Measurements from ENCODE around the gene GYPC.
A peak's percentile ranks its signal among the peaks of the same experiment; 100 is the strongest.
"Not testable (repeated sequence)": the region's sequence is repeated elsewhere in the genome, so short reads cannot be mapped to it uniquely, and the experiment has no call there.

Gene GYPC, protein sequence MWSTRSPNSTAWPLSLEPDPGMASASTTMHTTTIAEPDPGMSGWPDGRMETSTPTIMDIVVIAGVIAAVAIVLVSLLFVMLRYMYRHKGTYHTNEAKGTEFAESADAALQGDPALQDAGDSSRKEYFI

DNA sequence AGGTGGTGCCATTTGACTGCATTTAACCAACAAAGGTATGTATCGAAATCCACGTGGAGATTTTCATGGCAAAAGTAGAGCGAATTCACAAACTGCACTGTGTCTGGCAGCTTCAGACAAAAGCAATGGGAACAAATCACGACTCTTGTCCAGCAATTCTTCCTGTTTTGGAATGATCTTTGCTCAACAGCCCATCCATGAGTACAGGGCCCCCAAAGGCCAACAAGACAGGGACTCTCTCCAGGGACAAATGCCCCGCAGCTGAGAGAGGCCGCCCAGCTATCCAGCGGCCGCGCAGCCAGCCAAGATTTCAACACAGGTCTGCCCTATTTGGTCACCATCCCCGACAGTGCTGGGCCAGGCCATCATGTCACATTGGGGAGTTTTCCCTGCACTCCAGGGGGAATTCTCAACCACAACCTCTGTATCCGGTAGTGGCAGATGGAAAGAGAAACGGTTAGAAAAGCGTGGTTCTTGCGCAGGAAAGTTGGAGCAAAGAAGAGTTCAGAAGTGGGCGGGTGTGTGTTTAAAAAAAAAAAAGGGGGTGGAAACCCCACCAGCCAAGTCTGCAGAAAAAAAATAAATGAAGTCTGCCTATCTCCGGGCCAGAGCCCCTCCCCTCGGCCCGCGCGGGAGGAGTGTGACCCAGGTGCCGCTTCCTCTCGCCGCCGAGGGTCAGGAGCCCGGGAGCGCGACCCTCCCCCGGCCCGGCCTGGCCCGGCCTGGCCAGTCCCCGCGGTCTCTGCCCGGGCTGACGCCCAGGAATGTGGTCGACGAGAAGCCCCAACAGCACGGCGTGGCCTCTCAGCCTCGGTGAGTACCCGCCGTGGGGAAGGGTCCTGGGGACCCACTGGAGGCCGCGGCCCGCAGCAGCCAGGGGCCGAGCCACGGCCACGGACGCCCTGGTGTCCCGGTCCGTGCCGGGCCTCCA lies at the start of gene GYPC:
Gene GYPC, plus strand, starts transcription at position 659 of the 931 bp plus-strand sequence. Its CDS starts 106 bp downstream, at position 765.
- no peak for DNase-seq

DNA sequence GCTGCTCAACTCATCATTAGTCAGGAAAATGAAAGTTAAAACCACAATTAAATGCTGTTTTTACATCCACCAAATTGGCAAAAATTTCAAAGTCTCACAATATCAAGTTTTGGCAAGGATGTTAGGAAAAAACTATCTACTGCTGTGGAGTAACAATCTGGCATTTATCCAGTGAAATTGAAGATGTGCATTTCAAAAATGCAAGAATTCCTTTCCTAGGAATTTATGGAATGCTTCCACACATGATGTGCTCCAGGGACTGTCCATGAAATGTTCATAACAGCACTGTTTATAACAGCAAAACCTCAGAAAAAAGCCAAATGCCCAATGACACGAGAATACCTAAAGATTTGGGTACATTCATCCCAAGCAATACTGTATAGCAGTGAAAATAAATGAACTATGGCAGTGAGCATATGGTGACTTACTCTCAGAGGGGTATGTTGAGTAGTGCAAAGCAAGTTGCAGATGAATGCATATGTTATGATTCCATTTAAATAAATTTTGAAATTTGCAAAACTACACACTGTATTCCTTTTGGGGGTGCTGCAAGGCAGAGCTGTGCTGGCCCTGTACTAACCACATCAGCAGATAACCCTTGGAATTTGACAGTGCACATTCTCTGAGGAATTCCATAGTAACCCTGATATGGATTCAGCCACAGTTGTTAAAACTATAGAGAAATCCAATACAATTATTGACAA lies 41.3 kb upstream of the GYPC start:
- no peak for DNase-seq

DNA sequence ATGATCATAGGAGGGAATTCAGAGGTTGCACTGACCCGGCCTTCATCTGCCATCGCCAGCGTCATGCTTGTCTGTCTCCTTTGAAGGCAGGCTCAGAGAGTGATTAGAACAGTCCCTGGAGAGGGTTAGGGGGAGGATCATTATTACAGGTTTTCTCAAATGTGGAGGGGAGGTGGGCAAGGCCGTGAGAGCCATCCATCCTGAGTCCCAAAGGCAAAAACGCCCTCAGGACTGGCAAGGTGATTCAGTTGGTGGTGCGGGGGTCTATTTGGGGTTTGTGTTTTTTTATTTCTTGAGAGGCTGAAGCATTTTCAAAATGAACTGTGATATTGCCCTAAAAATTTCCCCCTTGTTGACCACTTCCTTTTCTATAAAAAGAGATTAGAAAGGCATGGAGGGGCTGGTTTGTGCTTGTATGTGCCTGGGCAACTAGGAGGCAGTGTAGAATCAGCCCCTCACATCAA lies 39.3 kb upstream of the GYPC start:
- DNase-seq: no peak

DNA sequence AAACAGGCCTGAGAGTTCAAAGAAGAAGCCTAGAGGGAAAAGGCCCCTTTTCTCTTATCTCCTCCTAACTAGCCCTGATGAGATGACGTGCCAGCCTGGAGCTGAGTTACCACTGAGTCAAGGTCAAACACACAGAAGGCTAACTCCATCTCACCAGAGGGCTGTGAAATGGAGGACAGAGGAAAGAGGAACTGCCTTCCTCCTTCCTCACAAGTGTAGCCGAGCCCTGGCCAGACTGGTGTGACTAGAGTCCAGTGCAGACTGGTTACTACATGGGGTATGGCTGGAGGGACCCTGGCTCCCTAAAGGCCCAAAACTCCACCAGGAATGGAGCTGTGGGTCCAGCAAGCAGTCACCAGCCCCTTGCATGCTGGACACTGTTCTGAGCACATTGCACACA lies 35.7 kb upstream of the GYPC start:
- DNase-seq: no peak

DNA sequence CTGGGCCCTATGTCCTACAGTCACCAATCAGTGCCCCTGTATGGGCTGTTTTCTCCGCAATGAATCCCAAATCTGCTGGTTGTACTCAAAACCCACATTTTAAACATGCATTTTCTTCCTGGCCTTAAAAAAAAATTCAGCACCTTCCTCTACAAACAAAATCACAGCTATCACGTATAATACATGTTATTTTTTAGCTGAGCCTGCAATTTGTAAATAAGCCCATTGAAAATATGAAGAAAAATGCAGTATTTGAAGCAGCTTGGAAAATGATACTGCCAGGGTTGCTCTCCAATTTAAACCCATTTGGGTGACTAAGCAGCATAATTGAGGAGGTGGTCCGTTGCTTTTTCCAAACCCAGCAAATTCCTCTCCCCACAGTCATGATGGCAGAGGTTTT lies 33.0 kb upstream of the GYPC start:
- DNase-seq: no peak

DNA sequence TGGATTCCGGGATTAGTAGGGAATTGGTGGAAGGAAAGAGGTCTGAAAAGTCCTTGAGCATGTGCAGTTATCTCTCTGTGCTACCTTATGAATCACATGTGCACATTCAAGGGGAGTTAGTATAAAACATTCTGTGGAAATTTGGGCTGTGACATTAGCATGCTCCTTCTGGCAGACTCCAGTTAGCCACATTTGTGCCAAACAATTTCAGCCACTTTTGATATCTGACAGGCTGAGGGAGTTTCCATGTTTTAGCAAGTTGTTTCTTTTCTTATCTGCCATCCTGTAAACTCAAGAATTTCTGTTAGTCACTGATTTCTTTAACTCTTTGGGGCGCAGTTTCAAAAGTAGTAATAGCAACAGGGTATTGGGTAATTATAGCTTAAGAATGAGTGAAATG lies 28.3 kb upstream of the GYPC start:
- no peak for DNase-seq

DNA sequence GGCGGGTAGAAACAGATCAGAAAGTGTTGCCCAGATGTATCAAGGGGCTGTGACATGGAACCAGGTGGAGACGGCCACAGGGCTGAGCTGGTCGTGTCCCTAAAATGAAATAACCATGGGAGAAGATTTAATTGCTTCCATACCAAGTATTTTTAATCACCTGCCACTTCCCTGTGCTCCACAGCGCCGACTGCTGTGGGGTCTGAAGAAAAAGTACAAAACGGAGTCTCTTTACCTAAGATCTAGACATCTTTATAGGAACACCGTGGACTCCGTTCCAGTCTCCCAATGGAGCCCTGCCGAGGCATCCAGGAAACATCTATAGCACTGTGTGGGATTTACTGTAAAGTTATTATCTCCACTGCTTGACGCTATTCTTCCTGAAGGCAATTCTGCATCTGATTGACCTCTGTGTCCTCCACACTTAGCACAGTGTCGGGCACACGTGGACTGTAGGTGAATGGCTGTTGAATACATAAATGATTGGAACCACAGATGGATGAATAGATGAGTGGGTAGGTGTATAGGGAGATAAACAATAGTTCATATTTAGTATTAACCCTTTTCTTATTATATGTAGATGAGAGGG lies 21.6 kb upstream of the GYPC start:
- DNase-seq: peak; percentile 28

DNA sequence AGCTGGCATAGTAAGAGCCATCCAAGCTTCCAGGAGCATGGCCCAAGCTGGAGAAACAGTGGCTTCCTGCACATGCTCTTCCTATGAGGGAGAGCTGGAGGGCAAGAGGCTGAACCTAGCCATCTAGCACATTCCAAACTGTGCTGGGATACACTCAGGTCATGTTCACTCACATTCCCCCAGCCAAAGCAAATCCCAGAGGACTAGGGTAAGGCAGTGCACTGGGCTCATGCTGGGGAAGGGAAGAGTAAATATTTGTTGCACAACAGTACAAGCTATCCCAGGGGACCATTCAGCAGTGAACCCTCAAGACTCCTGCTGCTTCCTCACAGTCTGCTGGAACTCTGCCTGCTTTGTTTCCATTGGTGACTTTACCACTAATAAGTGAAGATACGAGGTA lies 20.7 kb upstream of the GYPC start:
- no peak for DNase-seq

DNA sequence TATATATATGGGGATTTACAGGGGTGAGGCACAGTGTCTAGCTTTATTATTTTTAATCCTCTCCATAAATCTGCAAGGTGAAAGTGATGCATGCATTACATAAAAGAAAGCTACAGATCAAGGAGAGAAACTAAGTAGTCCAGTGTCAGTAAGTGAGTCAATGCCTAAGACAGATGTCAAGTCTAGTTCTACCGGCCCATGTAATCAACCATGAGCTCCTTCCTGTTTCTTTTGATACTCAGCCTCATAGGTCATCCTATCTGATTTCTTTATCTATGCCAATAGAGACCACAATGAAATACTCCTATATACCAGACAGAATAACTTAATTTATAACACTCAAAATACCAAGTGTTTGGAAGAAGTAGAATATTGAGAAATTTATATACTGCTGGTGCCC lies 20.2 kb upstream of the GYPC start:
- DNase-seq: no peak

DNA sequence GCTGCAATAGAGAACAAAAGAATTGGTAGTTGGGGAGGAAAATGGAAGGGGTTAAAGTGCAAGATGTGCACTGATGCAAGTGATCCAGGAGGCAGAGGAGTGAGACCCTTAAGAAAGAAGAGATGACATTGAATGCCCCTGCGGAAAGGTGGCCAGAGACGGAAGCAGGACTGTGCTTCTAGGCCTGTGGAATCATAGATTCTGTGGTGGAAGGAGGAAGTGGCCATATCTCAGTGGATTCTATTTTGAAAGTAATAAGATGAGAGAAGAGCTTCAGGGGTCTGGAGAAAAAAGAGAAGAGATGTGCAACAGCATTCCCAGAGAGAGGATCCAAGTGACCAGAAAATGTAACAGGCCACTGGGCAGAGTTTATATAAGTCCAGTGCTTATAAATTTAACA lies 18.6 kb upstream of the GYPC start:
- DNase-seq: no peak

DNA sequence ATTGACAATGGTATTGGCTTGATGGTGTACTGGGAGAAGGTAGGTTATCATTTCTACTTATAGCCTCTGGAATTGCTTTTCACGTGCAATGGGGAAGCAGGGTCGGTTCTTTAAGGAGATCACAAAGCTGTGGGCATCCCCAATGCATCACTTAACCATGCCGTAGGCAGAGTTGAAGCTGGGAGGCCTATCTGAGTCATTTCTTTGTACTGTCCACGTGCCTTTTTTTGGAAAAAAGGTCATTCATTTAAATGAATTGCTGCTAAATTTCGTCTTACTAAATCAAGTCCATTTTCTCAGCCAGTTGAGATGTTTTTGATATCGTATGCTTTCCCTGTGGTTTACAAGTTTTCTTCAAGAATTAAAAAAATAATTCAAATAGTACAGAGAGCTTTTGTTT lies 17.2 kb upstream of the GYPC start:
- no peak for DNase-seq

DNA sequence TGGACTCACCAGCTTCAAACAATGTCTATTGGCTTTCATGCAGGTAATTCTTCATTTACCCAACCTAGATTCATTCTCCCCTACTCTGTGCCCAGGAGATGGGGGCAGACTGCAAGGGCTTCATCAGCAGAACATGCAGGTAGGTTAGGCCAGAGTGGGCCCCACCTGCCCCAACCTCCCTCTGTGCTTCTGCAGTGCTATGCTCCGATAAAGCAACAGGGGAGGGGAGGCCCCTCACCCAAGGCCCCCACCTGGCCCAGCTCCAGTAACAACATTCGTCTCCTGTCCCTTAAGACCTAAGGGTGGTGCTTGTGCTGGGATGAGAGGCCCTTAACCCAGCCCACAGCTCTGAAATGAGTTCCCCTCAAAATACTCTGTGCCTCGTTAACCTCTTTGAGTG lies 16.7 kb upstream of the GYPC start:
- DNase-seq: no peak

DNA sequence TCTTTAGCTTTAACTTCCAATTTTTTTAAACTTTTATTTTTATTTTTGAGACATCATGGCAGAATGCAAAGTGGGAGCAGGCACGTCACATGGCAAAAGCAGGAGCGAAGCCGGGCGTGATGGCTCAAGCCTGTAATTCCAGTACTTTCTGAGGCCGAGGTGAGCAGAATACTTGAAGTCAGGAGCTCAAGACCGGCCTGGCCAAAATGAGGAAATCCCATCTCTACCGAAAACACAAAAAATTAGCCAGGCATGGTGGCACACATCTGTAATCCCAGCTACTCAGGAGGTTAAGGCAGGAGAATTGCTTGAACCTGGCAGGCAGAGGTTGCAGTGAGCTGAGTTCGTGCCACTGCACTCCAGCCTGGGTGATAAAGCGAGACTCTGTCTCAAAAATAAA lies 14.7 kb upstream of the GYPC start:
- DNase-seq: not testable (repeated sequence)

DNA sequence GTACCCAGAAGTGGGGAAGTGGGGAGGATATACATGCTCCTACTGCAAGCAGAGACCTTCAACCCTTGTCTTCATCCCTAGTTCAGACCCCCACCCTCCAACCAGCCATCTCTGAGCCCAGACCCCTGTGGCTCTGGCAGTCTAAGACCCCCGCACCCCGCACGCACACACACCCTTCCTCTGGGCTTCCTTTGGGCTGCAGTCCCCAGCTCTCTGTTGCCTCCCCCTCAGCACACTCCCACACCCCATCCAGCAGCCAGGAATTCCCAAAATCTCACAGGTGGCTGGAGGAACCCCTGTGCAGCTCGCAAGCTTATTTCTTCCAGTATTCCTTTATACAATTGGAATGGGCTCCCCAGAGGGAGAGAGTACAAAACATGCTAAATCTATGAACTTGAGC lies 13.9 kb upstream of the GYPC start:
- no peak for DNase-seq

DNA sequence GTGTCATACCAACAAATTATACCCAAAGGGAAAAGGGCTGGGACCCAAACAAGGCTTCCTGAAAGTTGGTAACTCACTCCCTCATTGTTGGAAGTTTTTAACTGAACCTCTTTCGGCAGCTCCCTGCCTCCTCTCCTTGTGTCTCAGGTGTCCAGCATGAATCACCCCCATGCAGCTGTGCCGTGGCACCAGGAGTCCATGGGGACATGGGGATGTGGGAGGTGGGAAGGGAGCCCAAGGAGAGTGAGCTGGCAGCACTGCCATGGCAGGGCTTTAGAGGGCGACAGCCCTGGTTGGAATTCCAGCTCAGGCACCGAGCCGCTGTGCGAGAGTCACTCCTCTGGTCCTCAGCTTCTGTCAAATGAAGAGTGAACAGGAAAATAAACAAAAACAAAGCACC lies 12.5 kb upstream of the GYPC start:
- no peak for DNase-seq

DNA sequence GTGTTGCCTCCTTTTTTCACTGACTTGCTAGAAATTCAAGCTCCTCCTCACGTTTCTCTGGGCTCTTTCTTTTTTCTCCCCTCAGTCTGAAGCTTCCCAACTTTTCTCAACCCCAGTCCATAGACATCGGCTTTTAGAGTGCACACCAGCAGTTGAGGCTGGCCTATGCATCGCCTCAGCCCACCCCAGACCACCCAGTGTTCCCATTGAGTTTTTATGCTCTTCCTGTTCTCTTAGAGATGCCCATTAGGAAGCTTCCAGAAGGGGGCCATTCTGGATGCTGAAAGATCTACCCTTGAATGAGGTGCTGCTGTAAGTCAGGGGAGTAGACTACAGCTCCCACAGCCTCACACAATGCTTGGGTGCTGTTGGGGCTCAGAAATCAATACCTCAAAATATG lies 12.0 kb upstream of the GYPC start:
- DNase-seq: no peak

DNA sequence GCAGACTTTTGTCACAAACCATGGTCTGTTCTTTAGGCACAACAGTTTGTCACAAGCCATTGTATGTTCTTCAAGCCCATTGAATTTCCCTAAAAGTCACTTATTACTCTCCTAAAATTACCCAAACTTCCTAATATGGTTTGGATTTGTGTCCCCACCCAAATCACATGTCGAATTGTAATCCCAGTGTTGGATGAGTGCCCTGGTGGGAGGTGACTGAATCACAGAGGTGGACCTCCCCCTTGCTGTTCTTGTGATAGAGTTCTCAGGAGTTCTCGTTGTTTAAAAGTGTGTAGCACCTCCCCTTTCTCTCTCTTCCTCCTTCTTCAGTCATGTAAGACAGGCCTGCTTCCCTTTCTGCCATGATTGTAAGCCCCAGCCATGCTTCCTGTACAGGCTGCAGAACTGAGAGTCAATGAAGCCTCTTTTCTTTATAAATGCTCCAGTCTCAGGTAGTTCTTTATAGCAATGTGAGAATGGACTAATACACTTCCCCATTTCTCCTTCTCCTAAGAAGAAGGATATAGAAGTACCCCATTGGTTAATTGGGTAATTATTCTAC lies 11.2 kb upstream of the GYPC start:
- DNase-seq: no peak

DNA sequence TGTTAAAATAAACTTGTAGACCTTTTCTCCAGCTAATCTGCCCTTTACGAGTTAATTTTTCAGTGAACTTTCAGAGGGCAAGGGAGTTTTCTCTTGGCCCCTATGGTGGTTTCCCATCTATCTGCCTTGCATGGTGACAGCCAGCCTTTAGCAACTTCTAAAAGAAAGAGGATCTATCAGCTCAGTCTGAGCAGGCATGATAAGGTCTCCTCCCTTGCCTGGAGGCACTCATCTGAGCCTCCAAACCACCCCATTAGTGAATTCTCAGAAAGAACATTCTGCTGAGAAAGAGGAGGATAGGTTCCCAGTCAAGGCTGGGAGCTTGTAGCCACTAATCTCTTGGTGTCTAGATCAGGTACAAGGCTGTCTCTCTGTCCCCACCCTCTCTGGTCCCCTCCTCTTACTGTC lies 10.7 kb upstream of the GYPC start:
- no peak for DNase-seq

DNA sequence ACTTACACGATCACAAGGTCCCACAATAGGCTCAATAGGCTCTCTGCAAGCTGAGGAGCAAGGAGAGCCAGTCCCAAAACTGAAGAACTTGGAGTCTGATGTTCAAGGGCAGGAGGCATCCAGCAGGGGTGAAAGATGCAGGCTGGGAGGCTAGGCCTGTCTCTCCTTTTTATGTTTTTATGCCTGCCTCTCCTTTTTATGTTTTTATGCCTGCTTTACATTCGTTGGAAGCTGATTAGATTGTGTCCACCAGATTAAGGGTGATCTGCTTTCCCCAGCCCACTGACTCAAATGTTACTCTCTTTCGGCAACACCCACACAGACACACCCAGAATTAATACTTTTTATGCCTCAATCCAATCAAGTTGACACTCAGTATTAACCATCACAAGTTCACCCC lies 9.9 kb upstream of the GYPC start:
- no peak for DNase-seq

DNA sequence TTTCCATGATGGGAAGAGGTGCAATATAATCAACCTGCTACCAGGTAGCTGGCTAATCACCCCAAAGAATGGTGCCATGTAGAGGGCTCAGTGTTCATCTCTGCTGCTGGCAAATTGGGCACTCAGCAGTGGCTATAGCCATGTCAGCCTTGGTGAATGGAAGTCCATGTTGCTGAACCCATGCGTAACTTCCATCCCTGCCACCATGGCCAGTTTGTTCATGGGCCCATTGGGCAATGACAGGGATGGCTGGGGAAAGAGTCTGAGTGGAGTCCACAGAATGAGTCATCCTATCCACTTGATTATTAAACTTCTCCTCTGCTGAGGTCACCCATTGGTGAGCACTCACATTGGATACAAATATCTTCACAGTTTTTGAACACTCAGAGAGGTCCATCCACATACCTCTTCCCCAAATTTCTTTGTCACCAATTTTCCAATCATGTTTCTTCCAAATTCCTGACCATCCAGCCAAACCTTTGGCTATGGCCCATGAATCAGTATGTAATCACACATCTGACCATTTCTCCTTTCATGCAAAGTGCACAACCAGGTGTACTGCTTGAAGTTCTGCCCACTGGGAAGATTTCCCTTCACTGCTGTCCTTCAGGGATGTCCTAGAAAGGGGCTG lies 8.1 kb upstream of the GYPC start:
- not testable (repeated sequence) for DNase-seq

DNA sequence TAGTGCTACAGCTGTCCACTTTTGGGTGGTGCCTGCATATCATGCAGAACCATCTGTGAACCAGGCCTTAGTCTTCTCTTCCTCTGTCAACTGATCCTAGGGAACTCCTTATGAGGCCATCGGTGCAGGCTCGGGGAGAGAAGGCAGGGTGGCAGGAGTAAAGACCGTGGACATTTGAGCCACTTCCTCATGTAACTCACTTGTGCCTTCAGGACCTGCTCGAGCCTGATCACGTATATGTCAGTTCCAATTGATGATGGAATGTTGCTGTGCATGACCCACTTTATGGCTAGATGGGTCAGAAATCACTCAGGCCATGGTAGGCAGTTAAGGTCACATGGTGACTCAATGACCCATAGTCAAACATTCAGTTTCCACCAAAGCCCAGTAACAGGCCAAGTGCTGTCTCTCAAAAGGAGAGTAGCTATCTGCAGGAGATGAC lies 7.6 kb upstream of the GYPC start:
- not testable (repeated sequence) for DNase-seq

DNA sequence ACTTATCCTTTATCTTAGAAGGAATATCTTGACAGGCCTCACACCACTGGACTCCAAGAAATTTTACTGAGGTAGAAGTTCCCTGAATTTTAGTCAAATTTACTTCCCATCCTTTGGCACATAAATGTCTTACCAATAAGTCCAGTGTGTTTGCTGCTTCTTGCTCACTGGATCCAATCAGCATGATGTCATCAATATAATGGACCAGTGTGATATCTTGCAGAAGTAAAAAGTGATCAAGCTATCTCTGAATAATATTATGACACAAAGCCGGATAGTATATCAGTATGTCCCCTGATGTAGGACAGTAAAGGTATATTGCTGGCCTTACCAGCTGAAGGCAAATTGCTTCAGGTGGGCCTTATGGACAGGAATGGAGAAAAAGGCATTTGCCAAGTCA lies 6.9 kb upstream of the GYPC start:
- no peak for DNase-seq

DNA sequence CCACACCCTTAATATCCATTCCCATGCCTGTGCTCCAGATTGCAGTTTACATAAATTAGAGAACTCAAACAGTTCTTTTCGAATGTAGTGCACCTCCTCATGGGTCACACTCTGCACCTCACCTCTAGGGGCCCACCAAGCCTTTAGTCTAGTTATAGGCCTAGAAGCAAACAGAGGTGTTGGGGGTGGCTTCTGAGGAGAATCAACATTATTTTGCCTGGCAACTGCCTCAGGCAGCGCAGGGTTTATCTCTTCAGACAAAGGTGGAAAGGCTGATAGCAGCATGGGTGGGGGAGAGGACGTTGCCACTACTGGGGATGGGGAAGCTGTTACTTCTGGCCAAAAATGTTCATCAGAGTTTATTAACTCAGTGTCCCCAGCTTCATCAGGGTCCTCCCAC lies 5.0 kb upstream of the GYPC start:
- no peak for DNase-seq

Data from RPMI8226 (cell line).